Gastrocnemius medialis (tissue), 4 donors: ENCODE results near the gene ADIPOR2.

Experiments used
- CTCF ChIP-seq, 5 experiments: fragments of 450-650 bp in 3 of 5; fragments of 200-600 bp in 2 of 5; sonication (generic) in 2 of 5; IDR thresholded peaks in 4 of 5; conservative IDR thresholded peaks in 1 of 5; 1 replicate in 4 of 5; 2 replicates in 1 of 5; pipeline ENCODE4 v1.5.1; 2016 to 2019; ENCODE audit warnings: antibody characterized with exemption in 5 of 5, mild to moderate bottlenecking in 3 of 5, moderate library complexity in 3 of 5
- POLR2A ChIP-seq, 2 donors: fragments of 450-650 bp; IDR thresholded peaks; one replicate each; pipeline ENCODE4 v1.6.1; 2017; ENCODE audit warnings: antibody characterized with exemption in 2 of 2, mild to moderate bottlenecking in 2 of 2, moderate library complexity in 2 of 2

- TF ChIP-seq CTCF (IDR thresholded peaks at IDR 0.05 in 4 of 5, conservative IDR thresholded peaks at IDR 0.05 in 1 of 5), result no peak
- no peak for TF ChIP-seq POLR2A (IDR thresholded peaks at IDR 0.05)
Observed at GRCh38 chr12:1820191-1820895, 129.5 kb downstream of the ADIPOR2 start, which contains the start of gene LRTM2.
